ENCODE measurements around the gene BPIFB6. TPM values are rescaled to one million over a fixed set of nuclear protein-coding genes. Genes with fewer than 3 reads are reported as not detected.

BPIFB6 gene
- total and polyA plus RNA-seq, 2 donors from 2014 or later: not detected

DNA sequence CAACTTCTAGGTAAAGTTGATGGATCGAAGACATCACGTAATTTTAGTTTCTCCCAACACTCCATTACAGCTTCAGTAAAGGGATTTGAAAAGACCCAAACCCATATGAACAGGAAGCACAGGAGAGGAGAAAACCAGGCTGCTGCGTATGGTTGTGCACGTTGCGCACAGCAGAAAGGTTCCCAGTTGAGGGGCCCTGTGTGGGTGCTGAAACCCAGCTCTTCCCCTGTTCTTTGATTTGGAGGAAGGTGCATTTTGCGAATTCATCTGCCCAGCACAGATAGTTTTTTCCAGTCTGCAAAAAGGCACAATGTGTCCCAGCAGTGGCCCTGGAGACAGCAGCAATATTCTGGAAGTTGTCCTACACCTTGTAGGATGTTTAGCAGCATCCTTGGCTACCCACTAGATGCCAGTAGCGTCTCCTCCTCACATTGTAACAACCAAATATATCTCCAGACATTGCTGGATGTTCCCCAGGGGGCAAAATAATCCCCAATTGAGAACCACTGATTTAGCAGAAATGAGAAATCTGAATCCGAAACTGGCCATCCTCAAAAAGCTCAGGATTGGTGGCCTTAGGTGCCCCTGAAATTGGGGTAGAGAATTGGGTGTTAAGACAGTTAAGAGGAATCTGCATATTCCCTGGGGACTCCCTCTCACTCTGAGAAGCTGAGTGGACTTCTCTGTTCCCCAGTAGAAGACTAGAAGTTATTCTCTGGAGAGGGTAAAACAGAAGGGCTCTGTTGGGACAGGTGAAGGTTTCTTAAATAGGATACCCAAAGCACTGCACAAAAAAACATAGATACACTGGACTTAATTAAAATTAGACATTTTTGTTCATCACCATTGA lies 39.4 kb upstream of the BPIFB6 start:
- Histone ChIP-seq H3K9ac (ENCODE audit: low read length in 3 of 3) (no peak overlapping the region), H3K9me3 (ENCODE audit: control insufficient read depth in 2 of 3, insufficient read depth in 1 of 3, low read length in 3 of 3) (no peaks in the 10 kb centered on the region), H3K4me1 (ENCODE audit: control insufficient read depth in 2 of 3, insufficient read depth in 2 of 3, low read depth in 1 of 3, low read length in 3 of 3) (no peaks in the 10 kb centered on the region), H3K27ac (ENCODE audit: low read depth in 2 of 2, low read length in 2 of 2) (no peak overlapping the region), H3K4me3 (ENCODE audit: low read length in 3 of 3) (no peak overlapping the region), H3K36me3 (ENCODE audit: control insufficient read depth in 2 of 3, insufficient read depth in 3 of 3, low read length in 3 of 3) (no peaks in the 10 kb centered on the region), H3K27me3 (ENCODE audit: control insufficient read depth, insufficient read depth, low read length) (no peaks in the 10 kb centered on the region)
- TF ChIP-seq, protein P1, sequence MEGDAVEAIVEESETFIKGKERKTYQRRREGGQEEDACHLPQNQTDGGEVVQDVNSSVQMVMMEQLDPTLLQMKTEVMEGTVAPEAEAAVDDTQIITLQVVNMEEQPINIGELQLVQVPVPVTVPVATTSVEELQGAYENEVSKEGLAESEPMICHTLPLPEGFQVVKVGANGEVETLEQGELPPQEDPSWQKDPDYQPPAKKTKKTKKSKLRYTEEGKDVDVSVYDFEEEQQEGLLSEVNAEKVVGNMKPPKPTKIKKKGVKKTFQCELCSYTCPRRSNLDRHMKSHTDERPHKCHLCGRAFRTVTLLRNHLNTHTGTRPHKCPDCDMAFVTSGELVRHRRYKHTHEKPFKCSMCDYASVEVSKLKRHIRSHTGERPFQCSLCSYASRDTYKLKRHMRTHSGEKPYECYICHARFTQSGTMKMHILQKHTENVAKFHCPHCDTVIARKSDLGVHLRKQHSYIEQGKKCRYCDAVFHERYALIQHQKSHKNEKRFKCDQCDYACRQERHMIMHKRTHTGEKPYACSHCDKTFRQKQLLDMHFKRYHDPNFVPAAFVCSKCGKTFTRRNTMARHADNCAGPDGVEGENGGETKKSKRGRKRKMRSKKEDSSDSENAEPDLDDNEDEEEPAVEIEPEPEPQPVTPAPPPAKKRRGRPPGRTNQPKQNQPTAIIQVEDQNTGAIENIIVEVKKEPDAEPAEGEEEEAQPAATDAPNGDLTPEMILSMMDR (IDR thresholded peaks at IDR 0.05; ENCODE audit: borderline replicate concordance, extremely low read depth, insufficient read depth): no peak
- DNase-seq (no peak), FAIRE-seq (no peak)
- intact Hi-C loops (cut with DNase I): no loop called here

DNA sequence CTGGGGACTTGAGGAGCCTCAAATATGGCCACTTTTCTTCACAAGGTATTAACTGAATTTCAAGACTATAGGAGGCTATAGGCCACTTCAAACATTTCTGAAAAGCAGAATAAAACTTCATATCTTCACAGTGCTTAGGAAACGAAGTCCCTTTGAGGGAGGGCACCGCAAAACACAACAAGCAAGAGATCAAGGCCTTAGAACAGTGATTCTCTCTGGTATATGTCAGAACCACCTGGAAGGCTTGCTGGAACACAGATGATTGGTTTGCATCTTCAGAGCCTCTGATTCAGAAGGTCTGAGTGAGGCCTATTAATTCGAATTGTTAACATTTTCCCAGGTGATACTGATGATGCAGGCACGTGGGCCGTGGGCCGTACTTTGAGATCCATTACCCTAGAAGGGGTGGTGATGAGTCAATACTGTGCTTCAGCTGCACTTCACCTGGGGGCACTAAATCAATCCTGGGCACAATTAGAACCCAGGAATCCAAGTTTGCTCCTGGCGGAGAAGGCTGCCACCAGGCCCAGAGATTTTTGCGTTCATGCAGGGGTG lies 37.9 kb upstream of the BPIFB6 start:
- Histone ChIP-seq H3K36me3 (ENCODE audit: control insufficient read depth in 2 of 3, insufficient read depth in 3 of 3, low read length in 3 of 3) (no peaks in the 10 kb centered on the region), H3K9ac (ENCODE audit: low read length in 3 of 3) (no peak overlapping the region), H3K27ac (ENCODE audit: low read depth in 2 of 2, low read length in 2 of 2) (no peak overlapping the region), H3K27me3 (ENCODE audit: control insufficient read depth, insufficient read depth, low read length) (no peaks in the 10 kb centered on the region), H3K9me3 (ENCODE audit: control insufficient read depth in 2 of 3, insufficient read depth in 1 of 3, low read length in 3 of 3) (no peaks in the 10 kb centered on the region), H3K4me3 (ENCODE audit: low read length in 3 of 3) (no peak overlapping the region), H3K4me1 (ENCODE audit: control insufficient read depth in 2 of 3, insufficient read depth in 2 of 3, low read depth in 1 of 3, low read length in 3 of 3) (no peaks in the 10 kb centered on the region)
- intact Hi-C loops (cut with DNase I): no loop called here
- no peak for FAIRE-seq
- TF ChIP-seq, protein P1 (IDR thresholded peaks at IDR 0.05; ENCODE audit: borderline replicate concordance, extremely low read depth, insufficient read depth): no peak
- DNase-seq: no peak

DNA sequence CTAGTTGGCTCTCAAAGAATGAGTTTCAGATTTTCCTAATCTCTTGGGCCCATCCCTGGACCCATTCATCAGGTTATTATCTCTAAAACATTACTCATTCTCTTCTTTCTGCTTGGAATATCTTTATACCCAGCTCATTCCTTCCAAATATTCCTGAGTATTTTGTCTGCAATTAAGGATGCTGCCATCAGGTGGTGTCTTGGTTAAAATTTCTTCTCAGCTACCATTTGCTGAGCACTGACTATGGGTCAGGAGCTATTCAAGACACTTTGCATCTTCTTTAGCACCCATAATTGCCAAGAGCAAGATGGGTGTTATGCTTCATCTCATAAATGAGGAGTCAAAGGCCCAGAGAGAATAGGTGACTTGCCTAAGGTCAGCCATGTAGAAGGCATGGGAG lies 35.6 kb upstream of the BPIFB6 start:
- no peaks in the 10 kb centered on the region for H3K9me3 ChIP-seq (ENCODE audit: control insufficient read depth in 2 of 3, insufficient read depth in 1 of 3, low read length in 3 of 3)
- H3K4me3 ChIP-seq (ENCODE audit: low read length in 3 of 3): no peak overlapping the region
- FAIRE-seq (no peak), DNase-seq (no peak)
- intact Hi-C loops (cut with DNase I): no loop called here
- H3K27ac ChIP-seq (ENCODE audit: low read depth in 2 of 2, low read length in 2 of 2): no peak overlapping the region
- no peaks in the 10 kb centered on the region for H3K27me3 ChIP-seq (ENCODE audit: control insufficient read depth, insufficient read depth, low read length)
- H3K9ac ChIP-seq (ENCODE audit: low read length in 3 of 3): no peak overlapping the region
- TF ChIP-seq, protein P1 (IDR thresholded peaks at IDR 0.05; ENCODE audit: borderline replicate concordance, extremely low read depth, insufficient read depth): no peak
- H3K4me1 ChIP-seq (ENCODE audit: control insufficient read depth in 2 of 3, insufficient read depth in 2 of 3, low read depth in 1 of 3, low read length in 3 of 3): no peaks in the 10 kb centered on the region
- H3K36me3 ChIP-seq (ENCODE audit: control insufficient read depth in 2 of 3, insufficient read depth in 3 of 3, low read length in 3 of 3): no peaks in the 10 kb centered on the region
